ENCODE data around the gene TACC2. TPM values are rescaled to one million over a fixed set of nuclear protein-coding genes. Genes with fewer than 3 reads are reported as not detected.

Gene TACC2
- total RNA-seq, 1 experiment from 2014 or later: 89.0 TPM

DNA sequence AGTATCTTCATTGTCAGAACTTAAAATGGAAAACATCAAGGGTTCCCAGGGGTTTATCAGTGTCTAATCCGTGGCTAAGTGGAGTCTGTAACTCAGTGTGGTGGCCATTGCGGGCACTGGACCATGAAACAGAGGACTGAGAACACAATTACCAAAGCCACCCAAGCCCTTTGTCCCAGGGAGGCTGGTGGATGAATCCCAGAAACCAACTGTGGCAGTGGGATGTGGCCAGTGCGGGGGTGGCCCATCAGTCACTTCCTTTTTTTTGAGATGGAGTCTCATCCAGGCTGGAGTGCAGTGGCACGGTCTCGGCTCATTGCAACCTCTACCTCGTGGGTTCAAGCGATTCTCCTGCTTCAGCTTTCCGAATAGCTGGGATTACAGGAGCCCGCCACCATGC lies 61.8 kb downstream of the TACC2 start:
- H3K27me3 Mint-ChIP-seq (ENCODE audit: insufficient read depth, unreplicated experiment): no peaks in the 10 kb centered on the region
- BruUV-seq (replicated peaks): no TSS peak
- intact Hi-C loops (cut with micrococcal nuclease): loop anchor here (1.0 to 10.0 kb wide), 4 partner anchors 76 to 214 kb away; partner anchors contain the start of gene NSMCE4A
- TF ChIP-seq, protein P1, sequence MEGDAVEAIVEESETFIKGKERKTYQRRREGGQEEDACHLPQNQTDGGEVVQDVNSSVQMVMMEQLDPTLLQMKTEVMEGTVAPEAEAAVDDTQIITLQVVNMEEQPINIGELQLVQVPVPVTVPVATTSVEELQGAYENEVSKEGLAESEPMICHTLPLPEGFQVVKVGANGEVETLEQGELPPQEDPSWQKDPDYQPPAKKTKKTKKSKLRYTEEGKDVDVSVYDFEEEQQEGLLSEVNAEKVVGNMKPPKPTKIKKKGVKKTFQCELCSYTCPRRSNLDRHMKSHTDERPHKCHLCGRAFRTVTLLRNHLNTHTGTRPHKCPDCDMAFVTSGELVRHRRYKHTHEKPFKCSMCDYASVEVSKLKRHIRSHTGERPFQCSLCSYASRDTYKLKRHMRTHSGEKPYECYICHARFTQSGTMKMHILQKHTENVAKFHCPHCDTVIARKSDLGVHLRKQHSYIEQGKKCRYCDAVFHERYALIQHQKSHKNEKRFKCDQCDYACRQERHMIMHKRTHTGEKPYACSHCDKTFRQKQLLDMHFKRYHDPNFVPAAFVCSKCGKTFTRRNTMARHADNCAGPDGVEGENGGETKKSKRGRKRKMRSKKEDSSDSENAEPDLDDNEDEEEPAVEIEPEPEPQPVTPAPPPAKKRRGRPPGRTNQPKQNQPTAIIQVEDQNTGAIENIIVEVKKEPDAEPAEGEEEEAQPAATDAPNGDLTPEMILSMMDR (IDR thresholded peaks at IDR 0.05; ENCODE audit: unreplicated experiment): no peak
- no peak for DNase-seq (ENCODE audit: unreplicated experiment)
- no peak overlapping the region for H3K27ac Mint-ChIP-seq (ENCODE audit: low read depth, unreplicated experiment)
- H3K4me3 Mint-ChIP-seq (ENCODE audit: unreplicated experiment): no peak overlapping the region
- no peaks in the 10 kb centered on the region for H3K9me3 Mint-ChIP-seq (ENCODE audit: unreplicated experiment)
- no peaks in the 10 kb centered on the region for H3K36me3 Mint-ChIP-seq (ENCODE audit: insufficient read depth, unreplicated experiment)
- H3K4me1 Mint-ChIP-seq (ENCODE audit: insufficient read depth, unreplicated experiment): peaks cover 23% of the 10 kb centered on the region
- CTCF ChIA-PET: interaction anchor here (0.9 to 3.0 kb wide), 11 partner anchors 9 to 150 kb away, joined by 3 to 22 read pairs (median 6); partner anchors contain the start of gene NSMCE4A
- POLR2A ChIA-PET: interaction anchor here (0.9 to 2.1 kb wide), 4 partner anchors 11 to 123 kb away, joined by 4 to 37 read pairs (median 5); partner anchors contain the start of genes ATE1 and NSMCE4A

DNA sequence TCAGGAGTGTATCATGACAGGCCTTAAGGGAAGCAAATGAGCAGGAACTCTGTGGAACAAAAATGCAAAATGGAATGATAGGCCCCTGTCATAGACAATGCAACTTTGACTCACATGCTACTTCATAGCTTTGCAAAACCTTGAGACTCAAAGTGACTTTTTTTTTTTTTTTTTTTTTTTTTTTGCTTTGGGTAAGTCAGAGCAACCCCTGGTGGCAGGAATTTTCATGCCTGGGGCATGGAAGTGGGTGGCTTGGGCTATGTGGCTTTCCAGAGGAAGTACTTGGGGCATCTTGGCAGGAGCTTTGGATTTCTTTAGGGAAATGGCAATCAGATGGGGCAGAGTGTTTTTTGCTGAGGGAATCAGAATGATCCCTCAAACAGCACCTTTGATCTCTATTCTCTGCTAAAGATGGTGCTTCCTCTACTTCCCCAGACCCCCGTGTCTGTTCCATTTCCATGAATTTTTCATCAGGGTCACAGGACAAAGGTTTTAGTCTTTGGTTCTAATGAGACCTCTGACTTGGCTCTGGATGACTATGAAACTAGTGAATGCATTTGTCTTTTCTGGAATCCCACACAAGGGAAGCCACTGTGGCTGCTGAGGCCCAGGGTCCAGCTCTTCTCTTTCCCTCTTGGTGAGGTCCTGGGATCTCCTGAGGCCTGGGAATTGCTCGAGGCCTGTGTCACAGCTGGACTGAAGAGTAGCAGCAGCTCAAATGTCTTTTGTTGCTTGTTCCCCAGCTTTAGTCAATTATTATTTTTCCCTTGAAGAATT lies 62.8 kb downstream of the TACC2 start:
- Mint-ChIP-seq H3K4me1 (ENCODE audit: insufficient read depth, unreplicated experiment) (peaks cover 29% of the 10 kb centered on the region), H3K9me3 (ENCODE audit: unreplicated experiment) (no peaks in the 10 kb centered on the region), H3K27me3 (ENCODE audit: insufficient read depth, unreplicated experiment) (no peaks in the 10 kb centered on the region), H3K4me3 (ENCODE audit: unreplicated experiment) (no peak overlapping the region), H3K36me3 (ENCODE audit: insufficient read depth, unreplicated experiment) (no peaks in the 10 kb centered on the region), H3K27ac (ENCODE audit: low read depth, unreplicated experiment) (no peak overlapping the region)
- CTCF ChIA-PET: interaction anchor here (0.6 to 3.0 kb wide), 33 partner anchors 8 to 1308 kb away, joined by 3 to 22 read pairs (median 4); partner anchors contain the start of gene NSMCE4A
- no TSS peak for BruUV-seq (replicated peaks)
- intact Hi-C loops (cut with micrococcal nuclease): loop anchor here (1.0 to 10.0 kb wide), 4 partner anchors 76 to 213 kb away; partner anchors contain the start of gene NSMCE4A
- TF ChIP-seq, protein P1 (IDR thresholded peaks at IDR 0.05; ENCODE audit: unreplicated experiment): peak; percentile 56
- POLR2A ChIA-PET: interaction anchor here (0.7 to 2.5 kb wide), 13 partner anchors 10 to 124 kb away, joined by 3 to 37 read pairs (median 5); partner anchors contain the start of genes ATE1 and NSMCE4A
- peak; percentile 89 for DNase-seq (ENCODE audit: unreplicated experiment)

DNA sequence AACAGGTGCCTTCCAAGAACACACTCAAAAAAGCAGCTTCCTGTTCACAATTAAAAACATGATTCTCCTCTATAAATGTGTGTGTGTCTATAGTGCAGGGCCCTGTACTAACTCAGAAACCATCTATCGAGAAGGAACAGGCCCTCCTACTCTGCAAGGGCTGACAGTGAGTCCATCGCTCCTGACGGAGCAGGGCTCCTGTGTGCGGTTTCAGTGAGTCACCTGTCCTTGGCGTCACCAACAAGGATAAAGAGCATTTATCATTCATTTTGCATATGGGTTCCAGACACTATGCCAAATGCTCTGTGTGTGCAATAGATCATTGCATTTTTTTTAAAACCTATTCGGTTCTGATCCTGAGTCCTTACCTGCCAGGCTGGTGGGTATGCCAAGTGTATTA lies 63.7 kb downstream of the TACC2 start:
- H3K9me3 Mint-ChIP-seq (ENCODE audit: unreplicated experiment): no peaks in the 10 kb centered on the region
- peaks cover 34% of the 10 kb centered on the region for H3K4me1 Mint-ChIP-seq (ENCODE audit: insufficient read depth, unreplicated experiment)
- intact Hi-C loops (cut with micrococcal nuclease): loop anchor here (5.0 to 10.0 kb wide), 2 partner anchors 75 to 212 kb away; no protein-coding TSS in a partner anchor
- POLR2A ChIA-PET: interaction anchor here (1.3 to 2.5 kb wide), 6 partner anchors 9 to 61 kb away, joined by 3 to 37 read pairs (median 9); no protein-coding TSS in a partner anchor
- CTCF ChIA-PET: interaction anchor here (0.7 to 3.0 kb wide), 16 partner anchors 10 to 1593 kb away, joined by 3 to 22 read pairs (median 6); partner anchors contain the start of gene NSMCE4A
- DNase-seq (ENCODE audit: unreplicated experiment): peak; percentile 85
- H3K27me3 Mint-ChIP-seq (ENCODE audit: insufficient read depth, unreplicated experiment): no peaks in the 10 kb centered on the region
- no peak overlapping the region for H3K4me3 Mint-ChIP-seq (ENCODE audit: unreplicated experiment)
- peak overlapping the region; percentile 25 for H3K27ac Mint-ChIP-seq (ENCODE audit: low read depth, unreplicated experiment)
- no peaks in the 10 kb centered on the region for H3K36me3 Mint-ChIP-seq (ENCODE audit: insufficient read depth, unreplicated experiment)
- TF ChIP-seq, protein P1 (IDR thresholded peaks at IDR 0.05; ENCODE audit: unreplicated experiment): no peak
- no TSS peak for BruUV-seq (replicated peaks)

DNA sequence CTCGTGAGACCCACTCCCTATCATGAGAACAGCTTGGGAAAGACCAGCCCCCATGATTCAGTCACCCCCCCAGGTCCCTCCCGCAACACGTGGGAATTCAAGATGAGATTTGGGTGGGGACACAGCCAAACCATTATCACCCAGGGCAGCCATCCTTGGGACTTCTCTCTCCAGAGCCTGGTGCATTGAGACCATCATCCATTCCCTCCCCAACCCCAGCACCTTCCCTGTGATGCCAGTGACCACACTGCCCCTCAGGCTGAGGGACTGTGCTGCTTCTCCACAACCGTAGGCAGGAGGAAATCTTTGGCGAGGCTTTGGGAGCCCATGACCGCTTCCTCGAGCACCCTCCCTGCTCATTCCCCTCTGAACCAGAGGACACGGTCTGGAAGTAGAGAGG lies 64.4 kb downstream of the TACC2 start:
- H3K4me1 Mint-ChIP-seq (ENCODE audit: insufficient read depth, unreplicated experiment): peaks cover 34% of the 10 kb centered on the region
- H3K4me3 Mint-ChIP-seq (ENCODE audit: unreplicated experiment): no peak overlapping the region
- ChIA-PET CTCF (interaction anchor here (2.4 to 3.0 kb wide), 2 partner anchors 10 to 59 kb away, joined by 14 to 22 read pairs; no protein-coding TSS in a partner anchor), POLR2A (interaction anchor here (2.5 kb wide), 1 partner anchor 60 kb away, joined by 21 read pairs; no protein-coding TSS in a partner anchor)
- no peaks in the 10 kb centered on the region for H3K36me3 Mint-ChIP-seq (ENCODE audit: insufficient read depth, unreplicated experiment)
- DNase-seq (ENCODE audit: unreplicated experiment): no peak
- BruUV-seq (replicated peaks): no TSS peak
- no peaks in the 10 kb centered on the region for H3K9me3 Mint-ChIP-seq (ENCODE audit: unreplicated experiment)
- TF ChIP-seq, protein P1 (IDR thresholded peaks at IDR 0.05; ENCODE audit: unreplicated experiment): no peak
- H3K27me3 Mint-ChIP-seq (ENCODE audit: insufficient read depth, unreplicated experiment): no peaks in the 10 kb centered on the region
- intact Hi-C loops (cut with micrococcal nuclease): loop anchor here (5.0 to 10.0 kb wide), 2 partner anchors 74 to 211 kb away; no protein-coding TSS in a partner anchor
- no peak overlapping the region for H3K27ac Mint-ChIP-seq (ENCODE audit: low read depth, unreplicated experiment)

Measured in MCF 10A (cell line).